ENCODE measurements around the gene TSPYL4. TPM values are rescaled to one million over a fixed set of nuclear protein-coding genes. Genes with fewer than 3 reads are reported as not detected.

TSPYL4 gene
- total RNA-seq: 10 to 100 TPM; 11.8 to 12.2 TPM

- peak; percentile 98 for ATAC-seq
Observed at GRCh38 chr6:116253505-116254296, at the start of gene TSPYL4. TSS of gene TSPYL4 (minus strand) at chr6:116254075. CDS start at chr6:116254008, 67 bp downstream.

GRCh38 chr6:116301104-116301503, 47.2 kb upstream of the TSPYL4 start:
- H3K27ac Mint-ChIP-seq: no peak overlapping the region
- H3K27me3 Mint-ChIP-seq: no peaks in the 10 kb centered on the region
- ChIA-PET CTCF (no interaction called here), POLR2A (no interaction called here)
- H3K4me1 Mint-ChIP-seq (ENCODE audit: low read depth): peaks cover 2% of the 10 kb centered on the region
- H3K36me3 Mint-ChIP-seq (ENCODE audit: low read depth): peaks cover 4% of the 10 kb centered on the region
- no peak for DNase-seq
- intact Hi-C loops (cut with micrococcal nuclease): no loop called here
- no peak overlapping the region for H3K4me3 Mint-ChIP-seq
- TF ChIP-seq CTCF (IDR thresholded peaks at IDR 0.05): no peak
- no peak for ATAC-seq
- H3K9me3 Mint-ChIP-seq: peaks cover 3% of the 10 kb centered on the region

More at GRCh38 chr6:116253505-116254296, at the start of gene TSPYL4:
- ChIA-PET CTCF (interaction anchor here (0.9 to 2.0 kb wide), 3 partner anchors 14 to 37 kb away, joined by 3 to 10 read pairs (median 4); no protein-coding TSS in a partner anchor), POLR2A (interaction anchor here (0.9 to 1.6 kb wide), 4 partner anchors 12 to 26 kb away, joined by 3 to 7 read pairs (median 4); partner anchors contain the start of gene TSPYL1)
- Mint-ChIP-seq H3K9me3 (no peaks in the 10 kb centered on the region), H3K4me1 (ENCODE audit: low read depth) (peaks cover 38% of the 10 kb centered on the region), H3K27ac (no peak within 1 kb of the TSS), H3K4me3 (no peak within 1 kb of the TSS), H3K36me3 (ENCODE audit: low read depth) (peaks cover 20% of the 10 kb centered on the region), H3K27me3 (no peaks in the 10 kb centered on the region)
- DNase-seq: peak; percentile 94
- intact Hi-C loops (cut with micrococcal nuclease): no loop called here
- no peak for TF ChIP-seq CTCF (IDR thresholded peaks at IDR 0.05)

GRCh38 chr6:116300566-116300965, 46.7 kb upstream of the TSPYL4 start:
- ChIA-PET CTCF (no interaction called here), POLR2A (no interaction called here)
- Mint-ChIP-seq H3K36me3 (ENCODE audit: low read depth) (peaks cover 4% of the 10 kb centered on the region), H3K27me3 (no peaks in the 10 kb centered on the region), H3K4me1 (ENCODE audit: low read depth) (peaks cover 2% of the 10 kb centered on the region), H3K4me3 (no peak overlapping the region), H3K27ac (no peak overlapping the region), H3K9me3 (peaks cover 3% of the 10 kb centered on the region)
- no peak for TF ChIP-seq CTCF (IDR thresholded peaks at IDR 0.05)
- intact Hi-C loops (cut with micrococcal nuclease): no loop called here
- no peak for ATAC-seq
- DNase-seq: no peak

- intact Hi-C loops (cut with micrococcal nuclease): no loop called here
- no peaks in the 10 kb centered on the region for H3K4me1 Mint-ChIP-seq (ENCODE audit: low read depth)
- peaks cover 4% of the 10 kb centered on the region for H3K36me3 Mint-ChIP-seq (ENCODE audit: low read depth)
- DNase-seq (no peak), ATAC-seq (no peak)
- no peak overlapping the region for H3K4me3 Mint-ChIP-seq
- peaks cover 3% of the 10 kb centered on the region for H3K9me3 Mint-ChIP-seq
- no peaks in the 10 kb centered on the region for H3K27me3 Mint-ChIP-seq
- ChIA-PET CTCF (interaction anchor here (2.2 kb wide), 1 partner anchor 11 kb away, joined by 5 read pairs; no protein-coding TSS in a partner anchor), POLR2A (no interaction called here)
- TF ChIP-seq CTCF (IDR thresholded peaks at IDR 0.05): no peak
- H3K27ac Mint-ChIP-seq: no peak overlapping the region
Observed at GRCh38 chr6:116298973-116299372, 45.1 kb upstream of the TSPYL4 start.

GRCh38 chr6:116298273-116298672, 44.4 kb upstream of the TSPYL4 start:
- TF ChIP-seq CTCF (IDR thresholded peaks at IDR 0.05): no peak
- Mint-ChIP-seq H3K36me3 (ENCODE audit: low read depth) (peaks cover 4% of the 10 kb centered on the region), H3K4me3 (no peak overlapping the region), H3K27ac (no peak overlapping the region), H3K27me3 (no peaks in the 10 kb centered on the region), H3K9me3 (peaks cover 3% of the 10 kb centered on the region), H3K4me1 (ENCODE audit: low read depth) (no peaks in the 10 kb centered on the region)
- POLR2A ChIA-PET: no interaction called here
- intact Hi-C loops (cut with micrococcal nuclease): no loop called here
- DNase-seq (no peak), ATAC-seq (no peak)
- CTCF ChIA-PET: interaction anchor here (2.2 kb wide), 1 partner anchor 10 kb away, joined by 5 read pairs; no protein-coding TSS in a partner anchor
